Measurements from ENCODE around the gene CDH16. TPM values are rescaled to one million over a fixed set of nuclear protein-coding genes. Genes with fewer than 3 reads are reported as not detected.
"Not testable (repeated sequence)": the region's sequence is repeated elsewhere in the genome, so short reads cannot be mapped to it uniquely, and the experiment has no call there.

The CDH16 gene
- total and polyA plus RNA-seq, 8 donors, result 0.32 to 68.1 (median 47.5) TPM; not detected in 1

DNA sequence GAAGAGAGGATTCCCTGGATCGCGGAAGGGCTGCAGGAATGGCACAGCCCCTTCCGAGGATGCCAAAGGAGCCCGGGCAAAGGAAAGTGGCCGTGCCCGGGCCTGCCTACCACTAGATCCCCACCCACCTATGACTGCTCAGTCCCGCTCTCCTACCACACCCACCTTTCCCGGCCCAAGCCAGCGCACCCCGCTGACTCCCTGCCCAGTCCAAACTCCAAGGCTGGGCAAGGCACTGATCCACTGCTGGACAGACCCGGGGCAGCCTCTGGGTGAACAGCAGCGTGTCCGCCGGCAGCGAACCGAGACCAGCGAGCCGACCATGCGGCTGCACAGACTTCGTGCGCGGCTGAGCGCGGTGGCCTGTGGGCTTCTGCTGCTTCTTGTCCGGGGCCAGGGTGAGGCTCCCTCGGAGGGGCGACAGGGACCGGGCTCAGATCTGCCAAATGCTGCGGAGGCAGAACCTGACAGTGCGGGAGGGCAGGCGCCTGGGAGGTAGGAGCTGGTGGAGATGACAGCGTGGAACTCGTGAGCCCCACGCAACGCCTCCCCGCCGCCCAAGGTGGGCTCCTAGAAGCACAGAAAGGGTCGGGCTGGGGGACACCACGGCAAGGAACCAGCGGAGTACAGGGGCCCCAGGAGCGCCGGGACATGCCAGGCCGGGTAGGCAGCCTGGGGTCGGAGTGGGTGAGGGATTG, 16.8 kb upstream of the CDH16 start, which contains the start of gene CES2:
CES2 (plus strand) TSS at position 203 of the 698 bp plus-strand sequence; CDS start at position 323, 120 bp downstream.
- intact Hi-C loops (cut with DNase I), result no loop called here
- Histone ChIP-seq H3K36me3 (peaks cover 0 to 38% of the 10 kb centered on the region in 2 donors), H3K27ac (peak within 1 kb of the TSS; percentile 91 to 92), H3K27me3 (no peaks in the 10 kb centered on the region), H3K4me3 (peak within 1 kb of the TSS; percentile 92 to 97), H3K9me3 (no peaks in the 10 kb centered on the region), H3K4me1 (peaks cover 22 to 44% of the 10 kb centered on the region in 2 donors)
- TF ChIP-seq CTCF (IDR thresholded peaks at IDR 0.05), result no peak
- DNase-seq, result peak in 2 of 4 donors; percentile 69 to 85
- ATAC-seq, result peak; percentile 82

DNA sequence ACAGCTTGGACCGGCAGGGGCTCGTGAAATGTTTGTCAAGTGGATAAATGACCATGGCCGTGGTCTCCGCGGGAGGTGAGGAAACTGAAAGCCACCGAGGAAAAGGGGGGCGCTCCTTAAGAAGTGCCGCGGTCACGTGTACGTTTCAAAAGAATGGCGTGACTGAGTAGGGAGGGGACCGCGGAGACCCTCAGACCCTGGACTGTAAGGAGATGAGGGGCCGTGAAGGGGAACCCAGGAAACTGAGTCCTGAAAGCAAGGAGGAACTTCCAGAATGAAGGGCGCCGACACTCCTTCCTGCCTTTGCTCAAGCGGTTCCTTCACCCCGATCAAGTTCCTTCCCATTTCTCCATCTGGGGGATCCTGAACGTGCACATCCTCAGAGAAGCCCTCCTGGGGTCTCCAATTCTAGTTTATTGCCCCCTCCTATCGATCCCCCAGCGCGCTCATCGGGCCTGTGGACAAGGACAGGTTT, 16.2 kb upstream of the CDH16 start:
- H3K9me3 ChIP-seq; H3K27me3 ChIP-seq; intact Hi-C loops (cut with DNase I); DNase-seq: not testable (repeated sequence)
- H3K36me3 ChIP-seq, result peaks cover 0 to 32% of the 10 kb centered on the region in 2 donors
- H3K4me3 ChIP-seq, result peak overlapping the region; percentile 92 to 97
- peaks cover 22 to 46% of the 10 kb centered on the region in 2 donors for H3K4me1 ChIP-seq
- H3K27ac ChIP-seq, result peak overlapping the region; percentile 91 to 92
- peak; percentile 9 for ATAC-seq

- intact Hi-C loops (cut with DNase I), result no loop called here
- Histone ChIP-seq H3K4me3 (peak within 1 kb of the TSS; percentile 92 to 97), H3K36me3 (peaks cover 0 to 26% of the 10 kb centered on the region in 2 donors), H3K9me3 (no peaks in the 10 kb centered on the region), H3K27ac (peak within 1 kb of the TSS; percentile 91 to 92), H3K4me1 (peaks cover 22 to 46% of the 10 kb centered on the region in 2 donors), H3K27me3 (no peaks in the 10 kb centered on the region)
- ATAC-seq (peak; percentile 91), DNase-seq (peak; percentile 91 to 97 (median 94))
- no peak for TF ChIP-seq CTCF (IDR thresholded peaks at IDR 0.05)
Measured at GRCh38 chr16:66934138-66934838, 15.6 kb upstream of the CDH16 start, which contains the start of gene CIAO2B. Gene CIAO2B (minus strand): TSS chr16:66934402. CDS start chr16:66934364, 38 bp downstream.

DNA sequence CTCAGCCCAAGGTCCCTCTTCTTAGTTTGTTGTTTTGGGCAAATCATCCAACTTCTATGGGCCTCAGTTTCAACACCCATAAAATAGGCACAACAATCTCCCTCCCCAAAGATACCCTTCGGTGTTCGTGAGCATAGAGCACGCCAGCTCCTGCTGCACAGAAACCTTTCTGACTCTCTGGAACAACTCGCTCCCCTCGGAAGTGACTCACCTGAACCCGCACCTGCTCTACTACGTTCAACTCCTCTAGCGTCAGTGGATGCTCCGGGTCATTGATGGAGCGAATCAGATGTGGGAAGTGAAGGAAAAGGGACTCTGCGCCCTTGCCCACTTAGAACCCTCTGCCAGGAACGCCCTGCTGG, 15.1 kb upstream of the CDH16 start:
- TF ChIP-seq CTCF (IDR thresholded peaks at IDR 0.05), result no peak
- no peaks in the 10 kb centered on the region for H3K9me3 ChIP-seq
- ATAC-seq (peak; percentile 1), DNase-seq (no peak)
- intact Hi-C loops (cut with DNase I), result no loop called here
- no peaks in the 10 kb centered on the region for H3K27me3 ChIP-seq
- peaks cover 22 to 46% of the 10 kb centered on the region in 2 donors for H3K4me1 ChIP-seq
- peak overlapping the region; percentile 91 to 92 for H3K27ac ChIP-seq
- H3K4me3 ChIP-seq, result peak overlapping the region; percentile 92 to 97
- H3K36me3 ChIP-seq, result peaks cover 0 to 21% of the 10 kb centered on the region in 2 donors

DNA sequence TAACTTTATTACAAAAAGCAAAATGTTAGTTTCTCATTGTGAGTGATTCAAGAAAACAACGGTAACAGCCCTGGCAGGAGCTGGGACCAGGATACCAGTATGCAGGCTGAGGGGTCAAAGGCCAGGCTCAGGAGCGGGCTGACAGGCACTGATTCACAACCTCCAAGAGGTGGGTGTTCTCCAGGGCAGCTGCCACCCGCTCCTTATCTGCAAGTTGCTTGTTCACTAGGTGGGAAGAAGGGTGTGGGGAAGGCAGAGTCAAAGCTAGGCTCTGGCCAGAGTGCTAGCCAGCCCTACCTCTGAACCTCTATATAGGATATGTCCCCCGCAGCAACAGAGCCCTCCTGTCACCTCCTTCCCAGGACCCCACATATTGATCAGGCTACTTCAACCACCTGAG, 13.4 kb upstream of the CDH16 start:
- Histone ChIP-seq H3K4me3 (no peak overlapping the region), H3K27ac (no peak overlapping the region), H3K9me3 (no peaks in the 10 kb centered on the region), H3K4me1 (peaks cover 26 to 49% of the 10 kb centered on the region in 2 donors), H3K36me3 (peaks cover 0 to 12% of the 10 kb centered on the region in 2 donors), H3K27me3 (no peaks in the 10 kb centered on the region)
- intact Hi-C loops (cut with DNase I), result no loop called here
- TF ChIP-seq CTCF (IDR thresholded peaks at IDR 0.05), result no peak
- no peak for ATAC-seq
- DNase-seq, result peak in 1 of 4 donors; percentile 39

Data from left lung (tissue), 10 donors.